NCI-H226 (cell line): ENCODE results near the gene C15orf39.
"Not testable (repeated sequence)": the region's sequence is repeated elsewhere in the genome, so short reads cannot be mapped to it uniquely, and the experiment has no call there.

ENCODE experiments used
- DNase-seq: peaks from one replicate; pipeline ENCODE4 v3.0.0-alpha.2; 2015

C15orf39 gene

GRCh38 chr15:75213212-75213767 lies 11.6 kb downstream of the C15orf39 start:
- no peak for DNase-seq

GRCh38 chr15:75213768-75214221 lies 12.1 kb downstream of the C15orf39 start:
- DNase-seq = no peak

- no peak for DNase-seq
Observed at GRCh38 chr15:75214293-75215096, 12.8 kb downstream of the C15orf39 start.

- no peak for DNase-seq
Observed at GRCh38 chr15:75215107-75216004, 13.7 kb downstream of the C15orf39 start.

GRCh38 chr15:75217012-75217411 lies 15.3 kb downstream of the C15orf39 start:
- no peak for DNase-seq

GRCh38 chr15:75217574-75217973 lies 15.9 kb downstream of the C15orf39 start:
- not testable (repeated sequence) for DNase-seq

- not testable (repeated sequence) for DNase-seq
Observed at GRCh38 chr15:75219507-75219929, 17.8 kb downstream of the C15orf39 start.

- DNase-seq = no peak
Observed at GRCh38 chr15:75223688-75224087, 22.0 kb downstream of the C15orf39 start.

GRCh38 chr15:75224281-75224680 lies 22.6 kb downstream of the C15orf39 start:
- no peak for DNase-seq

- not testable (repeated sequence) for DNase-seq
Observed at GRCh38 chr15:75225102-75225836, 23.6 kb downstream of the C15orf39 start.

- DNase-seq = no peak
Observed at GRCh38 chr15:75225951-75226732, 24.5 kb downstream of the C15orf39 start.

- not testable (repeated sequence) for DNase-seq
Observed at GRCh38 chr15:75227112-75227511, 25.4 kb downstream of the C15orf39 start.

GRCh38 chr15:75227663-75228280 lies 26.1 kb downstream of the C15orf39 start:
- no peak for DNase-seq

- no peak for DNase-seq
Observed at GRCh38 chr15:75228787-75229186, 27.1 kb downstream of the C15orf39 start.

GRCh38 chr15:75229191-75230015 lies 27.7 kb downstream of the C15orf39 start:
- DNase-seq = no peak

- DNase-seq = no peak
Observed at GRCh38 chr15:75230016-75230343, 28.3 kb downstream of the C15orf39 start.

GRCh38 chr15:75230551-75231371 lies 29.1 kb downstream of the C15orf39 start:
- DNase-seq = no peak

- DNase-seq = no peak
Observed at GRCh38 chr15:75231836-75232235, 30.2 kb downstream of the C15orf39 start.

GRCh38 chr15:75232252-75232813 lies 30.7 kb downstream of the C15orf39 start:
- no peak for DNase-seq
